CD4-positive, CD25-positive, alpha-beta regulatory T cell (primary cell): Measurements from ENCODE around the gene BZW2. TPM values are rescaled to one million over a fixed set of nuclear protein-coding genes. Genes with fewer than 3 reads are reported as not detected.

Experiments used
- ATAC-seq, 2 donors: fragments of 150-1000 bp; cut with Tn5 transposase; one replicate each; pipeline ENCODE4 v1.10.0; 2021; ENCODE audit warnings: low read depth in 2 of 2, moderate number of reproducible peaks in 2 of 2, moderate library complexity in 1 of 2
- DNase-seq, 3 donors: peaks; one replicate each; pipeline versions ENCODE4 v3.0.0 to v3.0.0-alpha.2; 2012 to 2022; ENCODE audit warnings: mixed read lengths in 1 of 3
- H3K27ac ChIP-seq: one replicate; pipeline ENCODE4 v1.7.0; 2013; ENCODE audit warnings: mild to moderate bottlenecking, low read length; ENCODE audit not compliant: insufficient read depth, poor library complexity, severe bottlenecking
- H3K27me3 ChIP-seq: one replicate; pipeline ENCODE4 v1.7.0; 2013; ENCODE audit warnings: low read length; ENCODE audit not compliant: control insufficient read depth, insufficient read depth
- H3K36me3 ChIP-seq: one replicate; pipeline ENCODE4 v1.7.0; 2013; ENCODE audit warnings: mild to moderate bottlenecking, low read length, moderate library complexity; ENCODE audit not compliant: control insufficient read depth, insufficient read depth
- H3K4me1 ChIP-seq: 2 replicates; pipeline ENCODE4 v1.7.0; 2013; ENCODE audit warnings: mild to moderate bottlenecking, low read length; ENCODE audit not compliant: insufficient read depth, control insufficient read depth, poor library complexity, severe bottlenecking
- H3K4me3 ChIP-seq: one replicate; pipeline ENCODE4 v1.7.0; 2013; ENCODE audit warnings: low read depth, mild to moderate bottlenecking, low read length, moderate library complexity
- H3K9me3 ChIP-seq, 2 experiments: 1 replicate in 1 of 2; 2 replicates in 1 of 2; pipeline ENCODE4 v1.7.0; 2013; ENCODE audit warnings: low read length in 2 of 2, mild to moderate bottlenecking in 1 of 2, moderate library complexity in 1 of 2; ENCODE audit not compliant: control insufficient read depth in 2 of 2
- H3K27ac Mint-ChIP-seq, 3 donors: one replicate each; pipeline ENCODE4 v1.8.0; 2020 to 2022; ENCODE audit warnings: mild to moderate bottlenecking in 3 of 3, mixed read lengths in 3 of 3, moderate library complexity in 2 of 3
- H3K27me3 Mint-ChIP-seq: one replicate; pipeline ENCODE4 v1.8.0; 2022; ENCODE audit warnings: mild to moderate bottlenecking, mixed read lengths
- H3K36me3 Mint-ChIP-seq: one replicate; pipeline ENCODE4 v1.8.0; 2020; ENCODE audit warnings: mixed read lengths
- H3K4me1 Mint-ChIP-seq, 4 donors: one replicate each; pipeline ENCODE4 v1.8.0; 2020 to 2022; ENCODE audit warnings: mixed read lengths in 4 of 4, mild to moderate bottlenecking in 1 of 4
- H3K4me3 Mint-ChIP-seq, 4 donors: one replicate each; pipeline ENCODE4 v1.8.0; 2020 to 2022; ENCODE audit warnings: mild to moderate bottlenecking in 4 of 4, mixed read lengths in 4 of 4, moderate library complexity in 3 of 4
- H3K9me3 Mint-ChIP-seq, 7 donors: one replicate each; pipeline ENCODE4 v1.8.0; 2020 to 2022; ENCODE audit warnings: mixed read lengths in 7 of 7, mild to moderate bottlenecking in 3 of 7, moderate library complexity in 2 of 7
- polyA plus RNA-seq, 4 donors: library from polyadenylated mRNA; unstranded; fragments of 300-500 nt; fragmentation: Illumina TruSeq; gene quantifications; one replicate each; pipeline ENCODE4 v1.2.3, GENCODE V29; 2021
- total RNA-seq: library from RNA; stranded (reverse); gene quantifications from one replicate; pipeline ENCODE4 v1.2.3, GENCODE V29; 2022

Gene BZW2
- total and polyA plus RNA-seq, 5 donors from 2014 or later, result 24.2 to 54.4 (median 46.2) TPM

DNA sequence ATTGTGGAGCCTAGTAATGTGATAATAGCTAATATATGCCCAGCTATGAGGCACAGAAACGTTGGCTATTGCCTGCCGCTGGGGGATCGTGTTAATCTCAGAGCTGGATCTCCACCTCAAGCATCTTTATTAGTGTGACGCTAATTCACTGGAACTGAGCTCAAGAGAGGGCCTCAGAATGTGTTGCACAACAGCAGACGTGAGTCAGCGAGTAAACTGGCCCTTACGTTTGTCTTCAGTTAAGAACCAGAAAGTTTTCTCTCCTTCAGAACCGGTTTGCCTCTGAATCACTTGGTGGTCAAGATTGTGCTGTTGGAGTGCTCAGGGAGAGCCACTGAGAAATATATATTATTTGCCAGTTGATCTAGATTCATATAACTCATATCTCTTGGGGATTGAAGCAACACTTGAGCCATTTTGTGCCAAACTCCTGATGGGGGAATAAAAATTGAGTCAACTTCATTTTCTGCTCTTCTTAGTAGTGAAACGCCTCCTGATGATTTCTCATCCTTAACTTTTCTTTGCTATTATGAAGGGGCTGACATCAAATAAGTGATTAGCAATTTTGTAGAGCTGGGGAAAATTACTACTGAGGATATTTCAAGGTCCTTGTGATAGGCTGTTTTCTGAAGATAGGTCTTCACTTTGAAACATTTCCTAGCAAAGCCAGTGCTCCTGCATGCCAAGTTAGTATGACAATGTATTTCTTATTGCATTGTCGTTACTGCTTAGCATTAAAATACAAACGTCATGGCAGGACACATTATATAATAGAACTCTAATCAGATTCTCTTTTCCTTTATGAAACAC lies 22.3 kb downstream of the BZW2 start:
- Mint-ChIP-seq H3K36me3 (peaks cover 50% of the 10 kb centered on the region), H3K9me3 (peaks cover 0 to 4% (median 0%) of the 10 kb centered on the region in 7 donors), H3K4me1 (peaks cover 13 to 29% (median 24%) of the 10 kb centered on the region in 4 donors), H3K27me3 (no peaks in the 10 kb centered on the region), H3K4me3 (no peak overlapping the region), H3K27ac (peak overlapping the region in 1 of 3 donors; percentile 49)
- H3K4me1 ChIP-seq, result no peaks in the 10 kb centered on the region
- no peak overlapping the region for H3K27ac ChIP-seq
- no peak for ATAC-seq
- DNase-seq, result no peak
- H3K9me3 ChIP-seq, result no peaks in the 10 kb centered on the region
- no peak overlapping the region for H3K4me3 ChIP-seq
- H3K27me3 ChIP-seq, result no peaks in the 10 kb centered on the region
- H3K36me3 ChIP-seq, result peaks cover 15% of the 10 kb centered on the region

- Histone ChIP-seq H3K27ac (no peak overlapping the region), H3K36me3 (peaks cover 15% of the 10 kb centered on the region), H3K4me3 (no peak overlapping the region), H3K4me1 (no peaks in the 10 kb centered on the region), H3K27me3 (no peaks in the 10 kb centered on the region), H3K9me3 (no peaks in the 10 kb centered on the region)
- no peaks in the 10 kb centered on the region for H3K27me3 Mint-ChIP-seq
- H3K4me3 Mint-ChIP-seq, result no peak overlapping the region
- peaks cover 51% of the 10 kb centered on the region for H3K36me3 Mint-ChIP-seq
- DNase-seq (no peak), ATAC-seq (no peak)
- H3K27ac Mint-ChIP-seq, result no peak overlapping the region
- H3K9me3 Mint-ChIP-seq, result peaks cover 0 to 4% (median 0%) of the 10 kb centered on the region in 7 donors
- peaks cover 13 to 28% (median 20%) of the 10 kb centered on the region in 4 donors for H3K4me1 Mint-ChIP-seq
These were observed 23.0 kb downstream of the BZW2 start for GRCh38 chr7:16668978-16669377.

- Histone ChIP-seq H3K4me1 (no peaks in the 10 kb centered on the region), H3K27me3 (no peaks in the 10 kb centered on the region), H3K9me3 (no peaks in the 10 kb centered on the region), H3K4me3 (no peak overlapping the region), H3K36me3 (peaks cover 20% of the 10 kb centered on the region), H3K27ac (no peak overlapping the region)
- H3K27ac Mint-ChIP-seq, result no peak overlapping the region
- H3K36me3 Mint-ChIP-seq, result peaks cover 51% of the 10 kb centered on the region
- no peaks in the 10 kb centered on the region for H3K27me3 Mint-ChIP-seq
- no peak overlapping the region for H3K4me3 Mint-ChIP-seq
- H3K9me3 Mint-ChIP-seq, result peaks cover 0 to 4% (median 0%) of the 10 kb centered on the region in 7 donors
- ATAC-seq (no peak), DNase-seq (no peak)
- peaks cover 11 to 22% (median 16%) of the 10 kb centered on the region in 4 donors for H3K4me1 Mint-ChIP-seq
These were observed 23.6 kb downstream of the BZW2 start for GRCh38 chr7:16669581-16669980.

- no peak for ATAC-seq
- Mint-ChIP-seq H3K9me3 (peaks cover 0 to 4% (median 0%) of the 10 kb centered on the region in 7 donors), H3K27me3 (no peaks in the 10 kb centered on the region), H3K4me1 (peaks cover 11 to 22% (median 16%) of the 10 kb centered on the region in 4 donors), H3K4me3 (no peak overlapping the region), H3K36me3 (peaks cover 51% of the 10 kb centered on the region), H3K27ac (no peak overlapping the region)
- DNase-seq, result no peak
- Histone ChIP-seq H3K4me3 (no peak overlapping the region), H3K9me3 (no peaks in the 10 kb centered on the region), H3K27ac (no peak overlapping the region), H3K27me3 (no peaks in the 10 kb centered on the region), H3K4me1 (no peaks in the 10 kb centered on the region), H3K36me3 (peaks cover 23% of the 10 kb centered on the region)
These were observed 24.0 kb downstream of the BZW2 start for GRCh38 chr7:16670021-16670420.

- H3K9me3 ChIP-seq, result no peaks in the 10 kb centered on the region
- H3K36me3 ChIP-seq, result peaks cover 26% of the 10 kb centered on the region
- no peaks in the 10 kb centered on the region for H3K4me1 ChIP-seq
- Mint-ChIP-seq H3K27ac (no peak overlapping the region), H3K36me3 (peaks cover 50% of the 10 kb centered on the region), H3K4me1 (peaks cover 9 to 22% (median 15%) of the 10 kb centered on the region in 4 donors), H3K27me3 (no peaks in the 10 kb centered on the region), H3K4me3 (peak overlapping the region in 1 of 4 donors; percentile 71), H3K9me3 (peaks cover 0 to 4% (median 0%) of the 10 kb centered on the region in 7 donors)
- no peak for DNase-seq
- no peaks in the 10 kb centered on the region for H3K27me3 ChIP-seq
- no peak overlapping the region for H3K4me3 ChIP-seq
- H3K27ac ChIP-seq, result no peak overlapping the region
- no peak for ATAC-seq
These were observed 24.9 kb downstream of the BZW2 start for GRCh38 chr7:16670731-16671344.

DNA sequence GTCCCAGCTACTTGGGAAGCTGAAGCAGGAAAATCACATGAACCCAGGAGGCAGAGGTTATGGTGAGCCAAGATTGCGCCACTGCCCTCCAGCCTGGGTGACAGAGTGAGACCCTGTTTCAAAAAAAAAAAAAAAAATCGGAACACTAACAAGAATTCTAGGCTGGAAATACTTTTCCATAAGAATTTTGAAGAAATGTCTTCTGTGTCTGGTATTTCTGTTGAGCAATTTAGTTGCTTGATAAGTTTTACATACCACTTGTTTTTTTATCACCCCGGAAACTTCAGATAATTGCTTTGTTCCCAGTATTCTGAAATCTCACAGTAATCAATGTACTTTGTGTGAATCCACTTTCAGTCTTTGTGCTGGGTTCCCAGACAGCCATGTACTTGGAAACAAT lies 25.8 kb downstream of the BZW2 start:
- no peak overlapping the region for H3K27ac Mint-ChIP-seq
- H3K4me3 Mint-ChIP-seq, result no peak overlapping the region
- H3K4me1 Mint-ChIP-seq, result peaks cover 9 to 22% (median 16%) of the 10 kb centered on the region in 4 donors
- Histone ChIP-seq H3K4me1 (no peaks in the 10 kb centered on the region), H3K27me3 (no peaks in the 10 kb centered on the region), H3K4me3 (no peak overlapping the region), H3K9me3 (no peaks in the 10 kb centered on the region), H3K27ac (no peak overlapping the region), H3K36me3 (peaks cover 31% of the 10 kb centered on the region)
- no peaks in the 10 kb centered on the region for H3K27me3 Mint-ChIP-seq
- no peak for ATAC-seq
- peaks cover 53% of the 10 kb centered on the region for H3K36me3 Mint-ChIP-seq
- H3K9me3 Mint-ChIP-seq, result peaks cover 0 to 4% (median 0%) of the 10 kb centered on the region in 7 donors
- no peak for DNase-seq

- H3K36me3 ChIP-seq, result peaks cover 22% of the 10 kb centered on the region
- Mint-ChIP-seq H3K9me3 (peaks cover 0 to 2% (median 0%) of the 10 kb centered on the region in 7 donors), H3K4me1 (peaks cover 7 to 17% (median 13%) of the 10 kb centered on the region in 4 donors)
These were observed 29.3 kb downstream of the BZW2 start for GRCh38 chr7:16675277-16675676.

More at GRCh38 chr7:16675277-16675676, 29.3 kb downstream of the BZW2 start:
- Mint-ChIP-seq H3K27ac (no peak overlapping the region), H3K27me3 (no peaks in the 10 kb centered on the region), H3K4me3 (no peak overlapping the region), H3K36me3 (peaks cover 45% of the 10 kb centered on the region)
- H3K4me1 ChIP-seq, result no peaks in the 10 kb centered on the region
- H3K4me3 ChIP-seq, result no peak overlapping the region
- DNase-seq (no peak), ATAC-seq (no peak)
- H3K9me3 ChIP-seq, result no peaks in the 10 kb centered on the region
- no peaks in the 10 kb centered on the region for H3K27me3 ChIP-seq
- no peak overlapping the region for H3K27ac ChIP-seq
